DOHH2 (cell line): Measurements from ENCODE around the gene SIGMAR1.

Source experiments
- EZH2phosphoT487 ChIP-seq: fragments of 200-600 bp; sonication (generic); IDR thresholded peaks from 2 replicates; pipeline ENCODE4 v1.6.1; 2017; ENCODE audit warnings: borderline replicate concordance, mild to moderate bottlenecking, antibody characterized with exemption, low read length, moderate library complexity, mixed read lengths
- TF ChIP-seq, protein P1 (sequence below): fragments of 200-600 bp; sonication (generic); IDR thresholded peaks from one replicate; pipeline ENCODE4 v1.5.1; 2014; ENCODE audit warnings: antibody characterized with exemption, mild to moderate bottlenecking, low read depth, low read length; ENCODE audit not compliant: poor library complexity, severe bottlenecking

DNA sequence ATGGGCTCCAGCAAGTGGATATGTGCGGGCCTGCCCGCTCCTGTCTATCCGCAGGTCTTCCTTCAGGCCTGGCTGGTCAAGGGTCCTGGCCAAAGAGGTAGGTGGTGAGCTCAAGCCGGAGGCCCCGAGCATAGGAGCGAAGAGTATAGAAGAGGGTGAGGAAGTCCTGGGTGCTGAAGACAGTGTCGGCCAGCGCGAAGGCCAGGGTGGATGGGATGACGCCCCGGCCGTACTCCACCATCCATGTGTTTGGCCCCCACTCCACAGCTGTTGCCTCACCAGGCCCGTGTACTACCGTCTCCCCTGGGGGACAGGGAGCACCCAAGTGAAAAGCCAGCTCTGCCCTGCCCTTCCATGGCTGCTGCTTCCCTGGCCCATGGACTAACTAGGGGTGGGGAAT is 2.0 kb downstream of the SIGMAR1 start:
- TF ChIP-seq, protein P1, sequence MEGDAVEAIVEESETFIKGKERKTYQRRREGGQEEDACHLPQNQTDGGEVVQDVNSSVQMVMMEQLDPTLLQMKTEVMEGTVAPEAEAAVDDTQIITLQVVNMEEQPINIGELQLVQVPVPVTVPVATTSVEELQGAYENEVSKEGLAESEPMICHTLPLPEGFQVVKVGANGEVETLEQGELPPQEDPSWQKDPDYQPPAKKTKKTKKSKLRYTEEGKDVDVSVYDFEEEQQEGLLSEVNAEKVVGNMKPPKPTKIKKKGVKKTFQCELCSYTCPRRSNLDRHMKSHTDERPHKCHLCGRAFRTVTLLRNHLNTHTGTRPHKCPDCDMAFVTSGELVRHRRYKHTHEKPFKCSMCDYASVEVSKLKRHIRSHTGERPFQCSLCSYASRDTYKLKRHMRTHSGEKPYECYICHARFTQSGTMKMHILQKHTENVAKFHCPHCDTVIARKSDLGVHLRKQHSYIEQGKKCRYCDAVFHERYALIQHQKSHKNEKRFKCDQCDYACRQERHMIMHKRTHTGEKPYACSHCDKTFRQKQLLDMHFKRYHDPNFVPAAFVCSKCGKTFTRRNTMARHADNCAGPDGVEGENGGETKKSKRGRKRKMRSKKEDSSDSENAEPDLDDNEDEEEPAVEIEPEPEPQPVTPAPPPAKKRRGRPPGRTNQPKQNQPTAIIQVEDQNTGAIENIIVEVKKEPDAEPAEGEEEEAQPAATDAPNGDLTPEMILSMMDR: no peak
- TF ChIP-seq EZH2phosphoT487: no peak
